PC-9 (cell line): ENCODE measurements around the gene OR2V2.

ENCODE experiments used
- EZH2 ChIP-seq: fragments of 200-600 bp; sonication (generic); IDR thresholded peaks from 2 replicates; pipeline ENCODE4 v1.8.0; 2017; ENCODE audit warnings: antibody characterized with exemption, low read depth
- TF ChIP-seq, protein P1 (sequence below): fragments of 200-600 bp; sonication (generic); conservative IDR thresholded peaks from 2 replicates; pipeline ENCODE4 v1.6.1; 2017; ENCODE audit warnings: mixed run types, antibody characterized with exemption, mild to moderate bottlenecking, moderate library complexity

DNA sequence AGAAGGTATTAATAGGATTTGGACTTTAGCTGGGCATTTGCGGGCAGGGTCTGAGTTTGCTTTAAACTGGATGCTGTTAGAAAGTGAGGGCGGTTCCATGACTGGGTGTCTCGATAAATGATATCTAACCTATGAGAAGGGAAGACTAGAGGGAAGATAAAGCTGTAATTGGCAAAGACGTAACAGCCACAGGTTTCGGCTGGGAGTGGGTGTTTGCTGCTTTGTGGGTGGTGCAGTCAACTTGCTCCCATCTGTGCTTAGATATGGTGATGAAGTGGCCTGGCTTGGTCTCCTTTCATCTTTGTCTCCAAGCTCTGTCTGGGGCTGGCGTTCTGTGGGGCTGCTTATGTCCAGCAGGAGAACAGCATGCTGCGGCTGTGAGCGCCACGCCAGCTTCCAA lies 39.7 kb upstream of the OR2V2 start:
- TF ChIP-seq, protein P1, sequence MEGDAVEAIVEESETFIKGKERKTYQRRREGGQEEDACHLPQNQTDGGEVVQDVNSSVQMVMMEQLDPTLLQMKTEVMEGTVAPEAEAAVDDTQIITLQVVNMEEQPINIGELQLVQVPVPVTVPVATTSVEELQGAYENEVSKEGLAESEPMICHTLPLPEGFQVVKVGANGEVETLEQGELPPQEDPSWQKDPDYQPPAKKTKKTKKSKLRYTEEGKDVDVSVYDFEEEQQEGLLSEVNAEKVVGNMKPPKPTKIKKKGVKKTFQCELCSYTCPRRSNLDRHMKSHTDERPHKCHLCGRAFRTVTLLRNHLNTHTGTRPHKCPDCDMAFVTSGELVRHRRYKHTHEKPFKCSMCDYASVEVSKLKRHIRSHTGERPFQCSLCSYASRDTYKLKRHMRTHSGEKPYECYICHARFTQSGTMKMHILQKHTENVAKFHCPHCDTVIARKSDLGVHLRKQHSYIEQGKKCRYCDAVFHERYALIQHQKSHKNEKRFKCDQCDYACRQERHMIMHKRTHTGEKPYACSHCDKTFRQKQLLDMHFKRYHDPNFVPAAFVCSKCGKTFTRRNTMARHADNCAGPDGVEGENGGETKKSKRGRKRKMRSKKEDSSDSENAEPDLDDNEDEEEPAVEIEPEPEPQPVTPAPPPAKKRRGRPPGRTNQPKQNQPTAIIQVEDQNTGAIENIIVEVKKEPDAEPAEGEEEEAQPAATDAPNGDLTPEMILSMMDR = no peak
- TF ChIP-seq EZH2 = no peak
